HG03442 (cell line): Measurements from ENCODE around the gene CCNB3.

ENCODE experiments used
- ATAC-seq: cut with Tn5 transposase; IDR thresholded peaks from one replicate; pipeline ENCODE4 v1.9.1; 2021; ENCODE audit warnings: mild to moderate bottlenecking, moderate library complexity; ENCODE audit not compliant: unreplicated experiment

CCNB3 gene

DNA sequence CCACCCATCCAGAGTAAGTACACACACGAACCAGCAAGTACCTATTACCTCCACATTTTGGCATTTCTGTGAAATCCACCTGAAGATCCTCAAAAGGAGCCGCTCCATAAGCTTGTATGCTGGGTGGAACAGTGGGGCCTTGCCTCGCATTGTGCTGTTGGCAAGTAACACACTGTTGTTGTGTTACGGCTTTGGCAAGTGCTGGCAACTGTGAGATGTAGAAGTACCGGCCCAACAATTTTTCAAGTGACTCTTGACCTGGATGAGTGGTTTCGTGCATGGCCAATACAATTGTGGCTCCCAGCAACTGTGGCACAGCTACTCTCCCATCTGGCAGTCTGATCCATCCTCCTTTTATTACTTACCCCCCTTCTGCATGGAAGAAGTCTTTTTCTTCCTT lies 128.7 kb downstream of the CCNB3 start:
- no peak for ATAC-seq

DNA sequence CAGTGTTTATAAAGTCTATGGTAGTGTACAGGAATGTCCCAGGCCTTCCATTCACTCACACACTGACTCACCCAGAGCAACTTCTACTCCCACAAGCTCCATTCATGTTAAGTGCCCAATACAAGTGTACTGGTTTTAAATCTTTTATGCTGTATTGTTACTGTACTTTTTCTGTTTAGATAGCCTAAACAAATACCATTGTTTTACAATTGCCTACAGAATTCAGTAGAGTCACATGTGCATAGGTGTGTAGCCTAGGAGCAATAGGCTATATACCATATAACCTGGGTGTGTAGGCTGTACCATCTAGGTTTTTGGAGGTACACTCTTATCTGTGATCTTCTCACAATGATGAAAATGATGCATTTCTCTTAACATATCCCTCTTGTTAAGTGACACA lies 139.4 kb downstream of the CCNB3 start:
- ATAC-seq = no peak

- no peak for ATAC-seq
These were observed 168.4 kb downstream of the CCNB3 start for GRCh38 chrX:50372966-50373365.

DNA sequence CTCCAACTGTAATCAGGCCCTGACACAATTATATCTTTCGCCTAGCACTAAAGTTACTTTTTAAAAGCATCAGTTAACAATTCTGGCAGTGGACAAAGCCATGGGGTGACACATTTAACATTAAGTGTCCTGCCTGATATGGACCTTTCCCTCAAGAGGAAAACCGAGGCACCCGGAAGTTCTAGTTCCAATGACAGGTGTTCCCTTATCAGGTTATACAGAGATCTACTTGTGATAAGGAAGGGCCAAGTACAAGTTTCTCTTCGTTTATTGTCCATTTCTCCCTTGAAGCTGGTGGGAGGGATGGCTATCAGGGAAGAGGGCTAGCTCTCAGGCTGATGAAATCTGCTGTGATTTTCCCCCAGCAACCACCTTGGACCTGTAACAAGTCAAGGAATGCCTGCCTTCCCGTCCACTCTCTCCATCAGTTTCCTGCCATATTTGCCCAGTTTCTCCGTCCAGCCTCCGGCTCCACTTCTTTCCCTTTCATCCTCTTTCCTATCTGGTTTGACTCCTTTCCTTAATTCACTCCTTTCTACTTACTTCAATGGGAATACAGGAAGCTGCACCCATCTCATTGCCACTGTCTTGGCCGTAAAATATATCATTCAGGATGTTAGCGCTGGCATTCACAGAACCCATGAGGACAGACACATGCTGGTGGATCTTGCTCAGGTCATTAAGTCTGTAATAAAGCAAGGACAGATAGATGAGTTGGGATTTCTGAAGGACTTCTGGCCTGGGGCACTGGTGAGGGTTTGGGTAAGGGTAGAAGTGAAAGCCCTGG lies 171.1 kb downstream of the CCNB3 start:
- ATAC-seq = no peak

DNA sequence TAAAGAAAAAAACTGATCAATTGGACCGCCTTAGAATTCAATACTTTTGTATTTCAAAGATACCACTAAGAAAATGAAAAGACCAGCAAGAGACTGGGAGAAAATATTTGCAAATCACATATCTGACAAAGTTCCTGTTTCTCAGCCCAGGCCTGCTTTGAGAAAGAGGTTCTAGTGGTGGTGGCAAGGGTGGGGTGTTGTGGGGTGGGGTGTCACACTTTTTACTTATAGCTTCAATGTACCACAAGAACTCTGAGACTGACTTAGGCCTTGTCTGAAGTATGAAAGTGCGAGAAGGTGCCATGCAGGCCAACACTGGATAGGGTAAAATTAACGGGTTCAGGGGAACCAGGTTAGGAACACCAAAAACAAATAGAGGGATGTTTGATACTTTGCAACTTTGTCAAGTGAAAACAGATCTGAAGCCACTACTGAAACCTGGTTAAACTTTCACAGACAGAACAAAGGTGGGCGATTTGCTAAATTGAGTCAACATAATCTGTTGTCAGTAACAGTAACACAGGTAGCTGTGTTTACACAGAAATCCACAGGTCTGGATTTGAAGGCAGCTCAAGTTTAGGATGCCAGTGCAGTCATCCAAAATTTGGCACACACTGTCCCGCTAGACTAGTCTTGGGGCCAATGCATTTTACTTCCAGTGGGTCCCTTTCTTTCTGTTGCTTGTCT lies 177.3 kb downstream of the CCNB3 start:
- no peak for ATAC-seq

DNA sequence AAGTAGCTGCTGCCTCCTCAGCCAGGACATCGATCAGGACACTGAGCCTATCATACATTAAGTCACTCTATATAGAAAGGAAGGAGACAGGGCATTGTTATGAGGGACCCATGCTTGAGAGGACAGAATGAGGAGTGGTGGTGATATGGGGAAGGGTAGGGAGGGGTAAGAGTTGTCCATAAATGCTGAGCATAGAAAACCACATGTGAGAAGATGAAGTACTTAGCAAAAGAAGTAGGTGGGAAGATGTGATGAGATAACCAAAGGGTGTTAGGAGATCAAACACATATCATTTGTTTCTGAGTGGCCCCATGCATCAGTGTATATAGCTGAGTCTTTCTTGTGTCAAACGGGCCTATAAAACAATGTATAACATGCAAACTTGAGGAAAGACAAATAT lies 182.0 kb downstream of the CCNB3 start:
- no peak for ATAC-seq

DNA sequence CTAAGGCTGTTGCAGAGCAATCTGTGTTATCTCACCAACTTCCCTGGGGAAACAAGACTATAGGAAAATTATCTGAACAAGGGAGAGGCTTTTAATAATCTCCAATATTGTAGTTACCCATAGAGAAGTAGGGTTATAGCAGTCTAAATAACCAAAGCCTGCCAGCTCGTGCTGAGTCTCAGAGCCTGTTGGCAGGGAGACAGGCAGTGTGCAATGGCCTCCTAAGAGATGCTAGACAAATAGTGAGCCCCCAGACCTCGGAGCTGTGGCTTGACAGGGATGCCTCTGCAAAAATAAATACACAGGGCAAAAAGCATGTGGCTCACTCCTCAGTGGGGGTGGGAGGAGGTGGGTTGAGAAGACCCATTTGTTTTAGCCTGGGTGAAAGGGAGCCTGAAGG lies 189.3 kb downstream of the CCNB3 start:
- no peak for ATAC-seq
